ENCODE measurements around the gene KRTAP19-7.

DNA sequence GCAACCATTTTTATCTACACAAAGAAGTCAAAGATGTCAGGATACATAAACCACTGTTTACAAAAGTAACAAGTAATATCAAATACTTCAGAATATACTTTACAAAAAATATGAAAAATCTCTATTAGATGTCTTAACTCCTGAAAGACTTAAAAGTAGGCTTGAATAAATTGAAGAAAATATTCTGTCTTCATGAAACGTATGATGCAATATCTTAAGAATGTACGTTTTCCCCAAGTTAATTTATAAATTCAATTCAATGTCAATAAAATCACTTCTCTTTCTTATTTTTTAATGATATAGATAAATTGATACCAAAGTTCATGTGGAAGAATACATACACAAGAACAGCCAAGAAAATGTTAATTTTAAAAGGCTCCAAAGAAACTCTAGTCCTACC, 6.0 kb downstream of the KRTAP19-7 start:
- TF ChIP-seq ZNF274 (IDR thresholded peaks at IDR 0.05; ENCODE audit: low read depth, low read length) (no peak), YY1 (IDR thresholded peaks at IDR 0.05; ENCODE audit: insufficient read depth, insufficient read length) (no peak), SUZ12 (IDR thresholded peaks at IDR 0.05; ENCODE audit: extremely low read depth, insufficient read depth, insufficient read length) (no peak)

Measured in NT2/D1 (cell line).